ENCODE measurements around the gene RAP1GDS1. TPM values are rescaled to one million over a fixed set of nuclear protein-coding genes. Genes with fewer than 3 reads are reported as not detected.
"Not testable (repeated sequence)": the region's sequence is repeated elsewhere in the genome, so short reads cannot be mapped to it uniquely, and the experiment has no call there.

The RAP1GDS1 gene
- total RNA-seq, 2 donors from 2014 or later, result 32.7 to 36.2 TPM

DNA sequence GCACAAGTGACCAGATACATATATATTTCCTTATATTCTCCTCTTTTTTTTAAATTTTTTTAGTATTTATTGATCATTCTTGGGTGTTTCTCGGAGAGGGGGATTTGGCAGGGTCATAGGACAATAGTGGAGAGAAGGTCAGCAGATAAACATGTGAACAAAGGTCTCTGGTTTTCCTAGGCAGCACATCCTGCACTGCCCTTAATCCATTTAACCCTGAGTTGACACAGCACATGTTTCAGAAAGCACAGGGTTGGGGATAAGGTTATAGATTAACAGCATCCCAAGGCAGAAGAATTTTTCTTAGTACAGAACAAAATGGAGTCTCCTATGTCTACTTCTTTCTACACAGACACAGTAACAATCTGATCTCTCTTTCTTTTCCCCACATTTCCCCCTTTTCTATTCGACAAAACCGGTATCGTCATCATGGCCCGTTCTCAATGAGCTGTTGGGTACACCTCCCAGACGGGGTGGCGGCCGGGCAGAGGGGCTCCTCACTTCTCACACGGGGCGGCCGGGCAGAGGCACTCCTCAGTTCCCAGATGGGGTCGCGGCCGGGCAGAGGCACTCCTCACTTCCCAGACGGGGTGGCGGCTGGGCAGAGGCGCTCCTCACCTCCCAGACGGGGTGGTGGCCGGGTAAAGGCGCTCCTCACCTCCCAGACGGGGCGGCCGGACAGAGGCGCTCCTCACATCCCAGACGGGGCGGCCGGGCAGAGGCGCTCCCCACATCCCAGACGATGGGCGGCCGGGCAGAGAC, 68.9 kb downstream of the RAP1GDS1 start:
- DNase-seq; ATAC-seq; intact Hi-C loops (cut with DNase I, micrococcal nuclease): not testable (repeated sequence)

DNA sequence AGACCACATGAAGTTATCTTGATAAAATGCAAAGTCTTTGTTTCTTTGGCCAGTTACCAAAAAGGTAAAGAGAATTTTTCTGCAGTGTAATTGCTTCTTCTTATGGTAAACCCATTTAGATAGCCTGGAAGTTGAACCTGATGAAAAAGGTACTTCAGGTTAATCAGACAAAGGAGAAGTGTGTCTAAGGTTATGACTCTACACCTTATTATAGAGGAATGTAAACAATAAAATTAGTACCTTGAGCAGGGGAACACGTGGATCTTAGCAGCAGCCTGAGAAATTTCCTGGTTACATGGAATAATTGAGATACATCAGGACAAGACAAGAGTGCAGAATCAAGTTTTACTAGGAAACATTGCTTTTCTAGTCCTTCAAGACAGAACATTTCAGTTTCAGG, 70.8 kb downstream of the RAP1GDS1 start:
- DNase-seq (no peak), ATAC-seq (peak; percentile 91)
- intact Hi-C loops (cut with DNase I, micrococcal nuclease), result no loop called here

DNA sequence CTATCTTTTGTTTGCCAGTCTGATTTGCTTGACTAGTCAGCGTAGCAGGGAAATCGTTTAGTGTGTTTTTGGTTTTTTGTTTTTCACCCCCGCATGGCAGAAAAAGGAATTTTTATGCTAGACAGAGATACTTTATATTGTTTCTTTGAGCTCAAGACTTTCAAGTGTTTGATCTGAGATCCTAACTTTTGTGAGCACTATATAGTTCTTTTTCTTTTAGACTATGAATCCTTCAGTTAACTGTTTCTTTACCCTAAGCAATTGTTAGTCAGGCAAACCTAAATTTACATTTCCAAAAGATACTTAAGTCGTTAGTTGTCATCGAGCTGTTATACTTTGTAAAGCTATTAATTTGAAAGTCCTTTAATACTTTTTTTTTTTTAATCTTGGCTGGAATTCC, 73.3 kb downstream of the RAP1GDS1 start:
- intact Hi-C loops (cut with DNase I, micrococcal nuclease), result no loop called here
- ATAC-seq, result no peak

DNA sequence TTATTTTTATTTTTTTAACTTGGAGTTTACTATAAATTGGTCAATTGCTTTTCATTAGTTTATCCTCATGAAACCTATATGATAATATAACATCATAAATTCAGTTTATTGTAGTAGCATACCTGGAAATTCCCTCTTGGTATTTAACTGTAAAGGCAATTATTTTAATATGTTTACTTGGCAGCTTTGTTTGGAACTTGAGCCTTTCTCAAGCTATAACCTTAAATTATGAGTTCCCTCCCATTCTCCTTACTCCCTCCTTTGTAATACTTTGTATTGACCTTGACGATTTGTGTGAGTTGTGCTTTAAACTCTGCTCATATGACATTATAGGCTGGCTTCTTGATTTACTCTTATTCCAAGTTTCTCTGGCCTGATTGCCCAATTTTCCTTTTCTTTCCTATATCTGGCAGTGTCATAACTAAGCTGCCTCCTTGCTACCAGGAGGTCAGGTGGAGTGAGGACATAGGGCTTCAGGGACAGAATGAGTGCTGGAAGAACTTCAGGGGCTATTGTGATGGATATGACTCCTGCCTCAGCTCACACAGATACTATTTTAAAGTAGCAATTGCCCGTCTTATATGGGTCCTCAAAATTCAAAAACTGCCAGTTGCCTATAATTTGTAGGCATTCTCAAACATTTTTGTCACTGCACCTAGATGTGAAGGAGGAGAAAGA, 77.7 kb downstream of the RAP1GDS1 start:
- intact Hi-C loops (cut with DNase I, micrococcal nuclease), result no loop called here
- no peak for ATAC-seq
- no peak for DNase-seq

More for the DNA sequence above, 73.3 kb downstream of the RAP1GDS1 start:
- no peak for DNase-seq

DNA sequence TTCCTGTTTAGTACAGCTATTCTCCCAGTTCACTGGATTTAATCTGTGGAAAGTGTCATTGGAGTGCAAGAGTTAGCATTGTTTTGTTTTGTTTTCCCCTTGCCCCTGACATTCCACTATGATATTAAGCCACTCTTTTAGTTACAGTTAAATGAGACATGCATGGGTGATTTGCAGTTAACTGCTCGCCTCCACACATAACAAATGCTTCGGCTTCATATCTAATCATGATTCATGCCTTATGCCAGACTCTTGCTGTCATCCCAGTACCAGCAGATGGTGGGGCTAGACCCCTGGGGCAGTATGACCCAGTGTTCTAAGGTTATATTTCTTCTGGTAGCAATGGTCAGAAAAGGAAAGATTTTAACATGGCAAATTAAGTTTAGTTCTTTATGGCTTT, 80.1 kb downstream of the RAP1GDS1 start:
- ATAC-seq (no peak), DNase-seq (no peak)
- intact Hi-C loops (cut with DNase I, micrococcal nuclease), result no loop called here

DNA sequence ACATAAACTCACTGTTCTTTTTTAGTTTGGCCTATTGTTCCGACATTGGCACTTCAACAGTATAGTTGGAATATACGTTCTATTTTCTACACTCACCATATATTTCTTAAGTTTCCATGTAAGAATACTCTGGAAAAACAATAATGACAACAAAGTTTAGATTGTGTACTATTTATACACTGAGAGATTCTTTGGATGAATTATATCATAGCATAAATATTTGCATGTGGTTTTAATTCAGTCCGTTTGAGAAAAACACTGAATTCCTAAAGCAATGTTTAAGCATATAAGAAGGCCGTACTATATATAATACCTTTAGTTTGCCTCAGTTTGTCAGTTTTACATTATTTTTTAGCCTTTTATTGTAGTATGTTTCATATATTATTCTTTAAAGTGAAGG, 82.4 kb downstream of the RAP1GDS1 start:
- intact Hi-C loops (cut with DNase I, micrococcal nuclease), result no loop called here
- ATAC-seq (no peak), DNase-seq (no peak)

DNA sequence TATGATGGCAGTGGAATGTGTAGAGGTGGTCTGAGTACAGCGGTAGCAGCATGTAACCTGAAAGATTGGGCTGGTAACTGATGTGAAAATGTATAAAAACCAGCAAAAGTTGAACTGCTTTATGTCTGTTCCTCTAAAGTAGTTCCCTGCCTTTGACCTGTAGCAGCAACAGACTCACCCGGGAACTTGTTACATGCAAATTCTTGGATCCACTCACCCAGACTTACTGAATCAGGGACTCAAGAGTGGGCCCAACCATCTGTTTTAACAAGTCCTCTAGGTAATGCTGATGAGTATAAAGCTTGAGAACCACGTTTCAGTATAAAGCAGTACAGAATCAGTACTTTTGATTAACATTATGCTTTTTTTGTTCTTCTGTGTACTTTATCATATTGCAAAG, 84.7 kb downstream of the RAP1GDS1 start:
- intact Hi-C loops (cut with DNase I, micrococcal nuclease), result no loop called here

DNA sequence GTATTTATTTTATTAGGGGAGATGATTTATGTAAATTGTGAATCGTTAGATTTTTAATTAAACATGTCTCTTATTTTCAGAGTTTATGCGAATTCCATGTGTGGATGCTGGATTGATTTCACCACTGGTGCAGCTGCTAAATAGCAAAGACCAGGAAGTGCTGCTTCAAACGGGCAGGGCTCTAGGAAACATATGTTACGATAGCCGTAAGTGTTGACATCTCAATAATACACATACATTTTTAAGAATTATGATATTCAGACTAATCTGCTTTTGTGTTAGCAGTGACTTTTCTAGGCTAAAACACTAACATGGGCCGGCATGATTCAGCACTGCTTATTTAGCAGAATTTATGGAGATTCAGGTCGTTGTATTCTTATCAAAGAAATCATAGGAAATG, 91.2 kb downstream of the RAP1GDS1 start:
- DNase-seq (no peak), ATAC-seq (no peak)
- intact Hi-C loops (cut with DNase I, micrococcal nuclease), result no loop called here

More for the DNA sequence above, 84.7 kb downstream of the RAP1GDS1 start:
- DNase-seq, result no peak
- no peak for ATAC-seq

DNA sequence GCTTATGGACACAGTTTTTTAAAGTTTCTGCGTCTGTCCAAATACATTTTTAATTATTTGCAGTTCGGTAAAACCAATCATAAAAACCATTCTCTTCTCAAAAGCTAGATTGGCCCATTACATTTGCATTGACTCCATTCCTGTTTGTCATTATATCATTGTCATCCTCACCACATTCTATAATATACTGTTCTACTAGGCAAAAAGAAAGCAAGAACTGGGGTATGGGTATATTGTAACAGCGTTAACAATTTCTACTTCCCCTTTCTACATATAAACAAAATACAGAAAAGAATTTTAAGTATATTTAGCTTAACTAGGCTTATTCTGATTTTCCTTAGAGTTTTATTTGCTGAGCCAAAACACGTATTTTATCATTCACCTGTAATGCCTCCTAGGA, 91.8 kb downstream of the RAP1GDS1 start:
- ATAC-seq, result no peak
- DNase-seq, result no peak
- intact Hi-C loops (cut with DNase I, micrococcal nuclease), result no loop called here

DNA sequence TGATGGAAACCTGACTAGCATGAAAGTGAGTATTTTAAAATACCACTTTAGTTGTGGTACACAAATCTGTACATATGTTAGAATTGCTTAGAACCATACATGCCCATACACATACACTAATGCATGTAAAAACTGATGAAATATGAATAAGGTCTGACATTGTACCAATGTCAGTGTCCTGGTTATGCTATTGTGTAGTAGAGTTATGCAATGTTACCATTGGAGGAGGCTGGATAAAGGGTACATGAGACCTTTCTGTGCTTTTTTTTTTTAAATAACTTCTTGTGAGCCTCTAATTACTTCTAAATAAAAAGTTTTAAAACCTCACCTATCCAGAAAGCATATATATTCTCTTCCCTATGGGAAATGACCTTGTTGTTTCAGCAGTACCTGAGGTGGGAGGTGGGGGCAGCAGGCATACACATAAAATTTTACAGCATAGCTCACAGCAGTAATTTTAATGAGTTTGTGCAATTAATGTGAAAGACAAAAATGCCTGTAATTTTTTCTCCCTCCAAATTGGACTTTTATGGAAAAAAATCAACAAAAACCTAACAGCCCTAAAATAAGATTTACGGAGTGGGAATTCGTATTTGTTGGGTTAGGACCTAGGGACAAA, 97.6 kb downstream of the RAP1GDS1 start:
- ATAC-seq, result no peak

DNA sequence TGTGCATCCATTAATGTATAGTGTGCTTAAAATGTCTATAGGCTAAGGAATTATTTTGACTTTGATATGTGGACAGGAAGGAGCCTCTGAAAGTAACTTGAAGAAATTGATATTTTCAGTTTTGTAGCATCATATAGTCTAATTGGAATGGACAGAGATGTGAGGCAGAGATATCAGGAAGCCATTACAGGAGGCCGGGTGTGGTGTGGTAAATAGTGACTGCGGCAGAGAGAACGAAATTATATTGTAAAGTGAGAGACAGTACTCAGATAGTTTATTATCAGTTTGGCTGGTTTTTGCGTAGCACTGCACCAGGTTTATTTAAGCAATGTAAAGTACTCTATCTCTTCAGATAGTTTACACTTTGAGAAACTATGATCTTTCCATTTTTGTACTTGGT, 98.5 kb downstream of the RAP1GDS1 start:
- intact Hi-C loops (cut with DNase I, micrococcal nuclease), result no loop called here
- DNase-seq (no peak), ATAC-seq (no peak)

More for the DNA sequence above, 97.6 kb downstream of the RAP1GDS1 start:
- intact Hi-C loops (cut with DNase I, micrococcal nuclease), result no loop called here
- no peak for DNase-seq

DNA sequence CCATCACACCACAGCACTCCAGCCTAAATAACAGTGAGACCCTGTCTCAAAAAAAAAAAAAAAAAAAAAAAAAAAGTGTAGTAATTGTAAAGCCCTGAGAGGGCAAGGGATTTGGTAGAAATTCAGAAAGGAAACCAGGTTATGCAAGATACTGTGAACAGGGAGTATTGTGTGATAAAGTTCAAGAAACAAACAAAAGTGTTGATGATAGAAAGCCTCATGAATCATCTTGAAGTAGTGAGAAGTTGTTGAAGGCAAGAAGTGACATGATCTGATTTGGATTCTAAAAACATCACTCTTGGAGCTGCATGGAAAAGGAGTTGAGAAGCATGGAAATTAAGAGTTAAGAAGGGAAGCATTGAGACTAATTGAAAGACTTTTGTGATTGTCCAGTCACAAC, 102.2 kb downstream of the RAP1GDS1 start:
- DNase-seq (no peak), ATAC-seq (no peak)
- intact Hi-C loops (cut with DNase I, micrococcal nuclease), result no loop called here

DNA sequence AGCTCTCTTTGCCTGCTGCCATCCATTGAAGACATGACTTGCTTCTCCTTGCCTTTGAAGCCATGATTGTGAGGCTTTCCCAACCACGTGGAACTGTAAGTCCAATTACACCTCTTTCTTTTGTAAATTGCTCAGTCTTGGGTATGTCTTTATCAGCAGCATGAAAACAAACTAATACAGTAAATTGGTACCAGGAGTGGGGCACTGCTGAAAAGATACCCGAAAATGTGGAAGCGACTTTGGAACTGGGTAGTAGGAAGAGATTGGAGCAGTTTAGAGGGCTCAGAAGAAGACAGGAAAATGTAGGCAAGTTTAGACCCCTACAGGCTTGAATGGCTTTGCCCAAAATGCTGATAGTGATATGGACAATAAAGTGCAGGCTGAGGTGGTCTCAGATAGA, 105.1 kb downstream of the RAP1GDS1 start:
- DNase-seq; intact Hi-C loops (cut with DNase I, micrococcal nuclease); ATAC-seq: not testable (repeated sequence)

DNA sequence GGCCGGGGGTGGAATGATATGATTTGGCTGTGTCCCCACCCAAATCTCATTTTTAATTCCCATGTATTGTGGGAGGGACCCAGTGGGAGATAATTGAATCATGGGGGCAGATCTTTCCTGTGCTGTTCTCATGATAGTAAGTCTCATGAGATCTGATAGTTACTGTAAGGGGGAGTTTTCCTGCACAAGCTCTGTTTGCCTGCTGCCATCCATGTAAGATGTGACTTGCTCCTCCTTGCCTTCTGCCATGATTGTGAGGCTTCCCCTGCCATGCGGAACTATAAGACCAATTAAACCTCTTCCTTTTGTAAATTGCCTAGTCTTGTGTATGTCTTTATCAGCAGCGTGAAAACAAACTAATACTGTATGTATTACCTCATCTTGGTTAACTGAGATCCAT, 106.8 kb downstream of the RAP1GDS1 start:
- DNase-seq; intact Hi-C loops (cut with DNase I, micrococcal nuclease); ATAC-seq: not testable (repeated sequence)

DNA sequence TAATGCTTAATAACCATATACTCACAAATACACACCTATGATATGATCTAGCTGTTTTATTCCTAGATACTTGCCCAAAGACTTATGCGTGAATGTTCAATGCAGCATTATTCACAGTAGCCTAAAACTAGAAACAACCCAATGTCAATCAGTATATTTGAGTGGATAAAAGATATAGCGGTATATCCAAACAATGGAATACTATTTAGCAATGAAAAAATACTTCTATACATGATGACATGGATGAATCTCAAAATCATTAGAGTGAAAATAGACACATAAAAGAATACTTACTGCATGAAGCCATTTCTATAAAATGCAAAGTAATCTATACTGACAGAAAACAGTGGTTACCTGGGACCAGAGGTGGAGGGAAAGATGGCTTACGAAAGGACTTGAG, 108.1 kb downstream of the RAP1GDS1 start:
- intact Hi-C loops (cut with DNase I, micrococcal nuclease), result no loop called here
- DNase-seq (no peak), ATAC-seq (no peak)

DNA sequence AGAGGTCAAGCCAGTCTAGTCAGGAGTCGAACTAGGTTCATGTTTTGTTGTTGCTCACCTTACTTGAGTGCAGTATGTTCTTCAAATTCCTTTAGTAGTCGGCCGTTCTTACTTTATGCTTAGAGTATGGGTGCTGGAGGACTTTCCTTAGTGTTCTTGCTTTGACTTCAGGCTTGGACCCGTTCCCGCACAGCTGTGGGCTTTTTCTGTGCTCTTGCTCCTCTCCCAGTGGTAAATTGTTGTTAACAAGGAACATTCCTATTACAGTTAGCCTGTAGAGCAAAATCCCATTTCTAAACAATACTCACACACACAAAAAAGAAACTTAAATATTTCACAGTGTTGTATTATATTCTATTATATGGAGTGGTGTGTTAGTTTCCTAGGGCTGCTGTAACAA, 113.5 kb downstream of the RAP1GDS1 start:
- DNase-seq (no peak), ATAC-seq (no peak)
- intact Hi-C loops (cut with DNase I, micrococcal nuclease), result no loop called here

DNA sequence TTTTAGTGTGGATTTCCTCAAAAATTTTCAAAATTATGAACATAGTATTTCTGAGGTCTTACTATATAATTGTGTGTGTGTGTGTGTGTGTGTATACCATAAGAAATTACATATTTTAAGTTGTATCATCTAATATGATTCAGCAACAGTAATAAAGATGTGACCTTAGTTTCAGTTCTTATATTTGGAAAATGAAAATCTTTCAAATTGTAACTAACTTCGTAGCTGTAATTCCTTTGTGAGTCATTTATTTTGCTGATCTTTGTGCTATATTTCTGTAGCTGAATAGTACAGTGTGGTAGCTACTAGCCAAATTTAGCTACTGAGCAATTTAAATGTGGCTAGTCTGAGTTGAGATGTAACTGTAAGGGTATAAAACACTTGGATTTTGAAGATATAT, 116.4 kb downstream of the RAP1GDS1 start:
- intact Hi-C loops (cut with DNase I, micrococcal nuclease), result no loop called here
- ATAC-seq (no peak), DNase-seq (no peak)

DNA sequence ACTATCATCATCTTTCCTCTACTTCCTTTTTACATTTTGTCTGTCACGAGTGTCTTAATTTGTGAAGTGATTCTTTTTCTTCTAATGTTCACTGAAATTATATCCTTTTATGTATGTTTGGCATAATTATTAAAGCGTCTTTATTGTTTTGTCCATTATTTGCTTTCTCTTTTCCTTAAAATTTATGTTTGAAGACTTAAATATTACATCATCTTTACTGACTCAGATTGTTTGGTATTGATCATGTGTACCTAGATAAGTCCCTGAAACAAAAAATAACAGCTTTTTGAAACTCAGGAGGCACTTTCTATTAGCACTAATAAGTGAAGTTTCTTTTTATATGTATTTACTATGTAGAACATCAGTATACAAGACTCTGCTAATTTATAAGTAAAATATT, 120.1 kb downstream of the RAP1GDS1 start:
- DNase-seq (no peak), ATAC-seq (no peak)
- intact Hi-C loops (cut with DNase I, micrococcal nuclease), result no loop called here

DNA sequence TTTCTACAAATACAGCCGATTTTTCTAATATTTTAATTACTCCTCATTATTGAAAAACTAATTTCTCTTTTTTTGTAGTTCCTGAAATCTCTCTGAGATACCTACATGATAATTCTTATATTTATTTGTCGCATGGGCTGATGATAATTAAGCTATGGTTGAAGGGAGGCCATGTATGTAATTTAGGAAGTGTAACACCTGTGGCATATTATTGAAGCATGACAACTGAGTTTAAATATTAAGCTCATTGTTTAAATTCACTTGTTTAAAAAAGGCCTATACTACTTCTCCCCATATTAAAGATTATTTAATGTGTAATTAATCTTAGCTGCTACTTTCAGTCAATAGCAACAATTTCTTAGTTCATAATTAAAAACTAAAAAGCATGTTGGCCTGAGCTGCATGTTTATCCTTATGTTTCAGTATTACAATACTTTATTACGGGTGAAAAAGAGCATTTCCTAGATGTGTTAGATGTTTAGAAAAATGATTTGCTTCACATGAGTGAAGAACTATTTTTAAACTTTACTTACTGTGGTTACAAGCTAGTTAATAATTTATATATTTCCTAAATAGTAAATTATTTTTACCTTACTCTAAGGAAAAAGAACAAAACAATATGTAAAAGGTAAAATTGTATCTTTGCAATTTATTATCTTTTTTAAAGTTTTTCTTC, 122.4 kb downstream of the RAP1GDS1 start:
- DNase-seq (no peak), ATAC-seq (no peak)
- intact Hi-C loops (cut with DNase I, micrococcal nuclease), result no loop called here

DNA sequence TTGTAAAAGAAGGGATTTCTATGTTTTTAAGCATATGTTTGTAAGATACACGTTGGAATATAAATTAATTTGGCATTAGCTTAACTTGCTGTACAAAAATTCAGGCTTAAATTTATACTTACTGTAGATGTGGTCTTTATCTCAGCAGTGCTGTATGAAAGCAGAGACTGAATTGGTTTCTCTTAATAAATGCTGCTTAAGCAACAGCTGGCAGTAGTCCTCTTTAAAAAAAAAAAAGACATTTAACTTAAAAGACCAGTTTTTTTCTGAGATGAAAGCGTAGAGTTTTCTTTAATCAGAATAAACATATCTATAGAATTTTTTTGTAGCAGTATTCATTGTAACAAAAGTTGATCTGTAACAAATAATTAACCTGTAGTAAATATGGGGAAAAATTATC, 124.6 kb downstream of the RAP1GDS1 start:
- intact Hi-C loops (cut with DNase I, micrococcal nuclease), result no loop called here
- ATAC-seq (no peak), DNase-seq (no peak)
